Tibial nerve (tissue), 4 donors: ENCODE data around the gene MTCH1.

Source experiments
- CTCF ChIP-seq, 5 experiments: fragments of 200-600 bp in 3 of 5; fragments of 450-650 bp in 2 of 5; sonication (generic) in 3 of 5; IDR thresholded peaks; one replicate each; pipeline ENCODE4 v1.5.1; 2016 to 2019; ENCODE audit warnings: antibody characterized with exemption in 5 of 5, mild to moderate bottlenecking in 3 of 5, moderate library complexity in 2 of 5
- EP300 ChIP-seq, 2 donors: sonication (generic); formaldehyde crosslinking; IDR thresholded peaks; one replicate each; pipeline ENCODE4 v1.6.1; 2017; ENCODE audit warnings: antibody characterized with exemption in 2 of 2, mild to moderate bottlenecking in 1 of 2
- POLR2A ChIP-seq, 2 donors: fragments of 450-650 bp; IDR thresholded peaks; one replicate each; pipeline ENCODE4 v1.6.1; 2017; ENCODE audit warnings: antibody characterized with exemption in 2 of 2, mild to moderate bottlenecking in 2 of 2, moderate library complexity in 2 of 2

GRCh38 chr6:37021356-37022129, 35.5 kb upstream of the MTCH1 start:
- peak in 2 of 5 experiments; percentile 8 to 12 for TF ChIP-seq CTCF (IDR thresholded peaks at IDR 0.05)
- no peak for TF ChIP-seq POLR2A (IDR thresholded peaks at IDR 0.05)
- TF ChIP-seq EP300 (IDR thresholded peaks at IDR 0.05), result no peak
